LNCAP (cell line): Measurements from ENCODE around the gene RDH8.
A peak's percentile ranks its signal among the peaks of the same experiment; 100 is the strongest.

Experiments
- CTCF ChIP-seq: fragments of 450-650 bp; IDR thresholded peaks from 2 replicates; pipeline ENCODE4 v1.5.1; 2017; ENCODE audit warnings: mild to moderate bottlenecking

Gene RDH8

GRCh38 chr19:10026744-10027143 is 13.5 kb downstream of the RDH8 start:
- no peak for TF ChIP-seq CTCF

- TF ChIP-seq CTCF = peak; percentile 93
Measured at GRCh38 chr19:10027158-10027997, 14.1 kb downstream of the RDH8 start.

- TF ChIP-seq CTCF = no peak
Measured at GRCh38 chr19:10033614-10034013, 20.3 kb downstream of the RDH8 start.

GRCh38 chr19:10036601-10037071 is 23.4 kb downstream of the RDH8 start:
- TF ChIP-seq CTCF = no peak

- no peak for TF ChIP-seq CTCF
Measured at GRCh38 chr19:10037367-10037766, 24.1 kb downstream of the RDH8 start.

GRCh38 chr19:10037809-10038208 is 24.5 kb downstream of the RDH8 start:
- no peak for TF ChIP-seq CTCF

- no peak for TF ChIP-seq CTCF
Measured at GRCh38 chr19:10043286-10043927, 30.1 kb downstream of the RDH8 start.
